Thyroid gland (tissue), 4 donors: ENCODE results near the gene HDAC8.

ENCODE experiments used
- POLR2A ChIP-seq, 2 donors: fragments of 450-650 bp; IDR thresholded peaks; one replicate each; pipeline ENCODE4 v1.6.1; 2017; ENCODE audit warnings: antibody characterized with exemption in 2 of 2, mild to moderate bottlenecking in 2 of 2, moderate library complexity in 1 of 2
- TF ChIP-seq, protein P1 (sequence below), 6 experiments: fragments of 200-600 bp in 3 of 6; fragments of 450-650 bp in 3 of 6; sonication (generic) in 3 of 6; IDR thresholded peaks; one replicate each; pipeline ENCODE4 v1.5.1; 2016 to 2019; ENCODE audit warnings: antibody characterized with exemption in 6 of 6, mild to moderate bottlenecking in 2 of 6, inconsistent platforms in 1 of 6, moderate library complexity in 1 of 6

- no peak for TF ChIP-seq POLR2A (IDR thresholded peaks at IDR 0.05)
- TF ChIP-seq, protein P1, sequence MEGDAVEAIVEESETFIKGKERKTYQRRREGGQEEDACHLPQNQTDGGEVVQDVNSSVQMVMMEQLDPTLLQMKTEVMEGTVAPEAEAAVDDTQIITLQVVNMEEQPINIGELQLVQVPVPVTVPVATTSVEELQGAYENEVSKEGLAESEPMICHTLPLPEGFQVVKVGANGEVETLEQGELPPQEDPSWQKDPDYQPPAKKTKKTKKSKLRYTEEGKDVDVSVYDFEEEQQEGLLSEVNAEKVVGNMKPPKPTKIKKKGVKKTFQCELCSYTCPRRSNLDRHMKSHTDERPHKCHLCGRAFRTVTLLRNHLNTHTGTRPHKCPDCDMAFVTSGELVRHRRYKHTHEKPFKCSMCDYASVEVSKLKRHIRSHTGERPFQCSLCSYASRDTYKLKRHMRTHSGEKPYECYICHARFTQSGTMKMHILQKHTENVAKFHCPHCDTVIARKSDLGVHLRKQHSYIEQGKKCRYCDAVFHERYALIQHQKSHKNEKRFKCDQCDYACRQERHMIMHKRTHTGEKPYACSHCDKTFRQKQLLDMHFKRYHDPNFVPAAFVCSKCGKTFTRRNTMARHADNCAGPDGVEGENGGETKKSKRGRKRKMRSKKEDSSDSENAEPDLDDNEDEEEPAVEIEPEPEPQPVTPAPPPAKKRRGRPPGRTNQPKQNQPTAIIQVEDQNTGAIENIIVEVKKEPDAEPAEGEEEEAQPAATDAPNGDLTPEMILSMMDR (IDR thresholded peaks at IDR 0.05) = no peak
Observed at GRCh38 chrX:72609313-72609712, 36.7 kb upstream of the HDAC8 start.
